OCI-LY3 (cell line): Measurements from ENCODE around the gene SUSD4.

Source experiments
- H2AFZ ChIP-seq: fragments of 200-600, 300-600 bp; shearing (Covaris generic); 2 replicates; pipeline ENCODE4 v1.6.0; 2014; ENCODE audit warnings: antibody characterized with exemption, low read depth, low read length
- H3K27ac ChIP-seq: fragments of 200-600, 300-600 bp; sonication (generic); 2 replicates; pipeline ENCODE4 v1.5.1; 2014; ENCODE audit warnings: mild to moderate bottlenecking, low read length, moderate library complexity, mixed read lengths
- H3K27me3 ChIP-seq: fragments of 200-600, 300-600 bp; sonication (generic); 2 replicates; pipeline ENCODE4 v1.6.1; 2014; ENCODE audit warnings: low read depth, low read length, mixed read lengths
- H3K36me3 ChIP-seq: fragments of 200-600, 300-600 bp; sonication (generic); replicated peaks from 2 replicates; pipeline ENCODE3; 2014; ENCODE audit warnings: low read depth, low read length, mixed read lengths
- H3K4me1 ChIP-seq: fragments of 300-600, 200-600 bp; sonication (generic); 2 replicates; pipeline ENCODE4 v1.6.1; 2014; ENCODE audit warnings: low read length, mixed read lengths
- H3K4me2 ChIP-seq: fragments of 200-600, 300-600 bp; sonication (generic); 2 replicates; pipeline ENCODE4 v1.6.1; 2014; ENCODE audit warnings: low read length, mixed read lengths
- H3K4me3 ChIP-seq: fragments of 300-600, 200-600 bp; sonication (generic); 2 replicates; pipeline ENCODE4 v1.5.1; 2014; ENCODE audit warnings: antibody characterized with exemption, mild to moderate bottlenecking, low read length, moderate library complexity
- H3K79me2 ChIP-seq: fragments of 300-600, 200-600 bp; shearing (Covaris generic); 2 replicates; pipeline ENCODE4 v1.6.1; 2014; ENCODE audit warnings: mild to moderate bottlenecking, low read length, mixed read lengths
- H3K9ac ChIP-seq: fragments of 300-600, 200-600 bp; shearing (Covaris generic); 2 replicates; pipeline ENCODE4 v1.6.0; 2014; ENCODE audit warnings: mild to moderate bottlenecking, low read length, moderate library complexity
- H3K9me3 ChIP-seq: fragments of 200-600, 300-600 bp; shearing (Covaris generic); 2 replicates; pipeline ENCODE4 v1.6.1; 2014; ENCODE audit warnings: low read length, mixed read lengths; ENCODE audit not compliant: insufficient read depth
- H4K20me1 ChIP-seq: fragments of 200-600, 300-600 bp; sonication (generic); 2 replicates; pipeline ENCODE4 v1.6.1; 2016; ENCODE audit warnings: low read length, mixed read lengths; ENCODE audit not compliant: insufficient read depth
- CTCF ChIP-seq: fragments of 200-600, 300-600 bp; sonication (generic); IDR thresholded peaks from 2 replicates; pipeline ENCODE4 v1.5.1; 2014; ENCODE audit warnings: antibody characterized with exemption, low read length, low read depth
- EZH2phosphoT487 ChIP-seq: fragments of 200-600 bp; shearing (Covaris generic); IDR thresholded peaks from 2 replicates; pipeline ENCODE4 v1.6.1; 2018; ENCODE audit warnings: antibody characterized with exemption, mixed run types, low read depth

Gene SUSD4

GRCh38 chr1:223299553-223299952 lies 64.4 kb downstream of the SUSD4 start:
- Histone ChIP-seq H4K20me1 (no peaks in the 10 kb centered on the region), H3K9ac (no peak overlapping the region), H3K36me3 (no peaks in the 10 kb centered on the region), H3K27me3 (peaks cover 26% of the 10 kb centered on the region), H2AFZ (no peak overlapping the region), H3K79me2 (no peaks in the 10 kb centered on the region), H3K27ac (no peak overlapping the region), H3K4me3 (no peak overlapping the region), H3K9me3 (0 out of 2 replicates have a peak, but pooled peaks cover 3% of the 10 kb centered on the region), H3K4me2 (no peak overlapping the region), H3K4me1 (no peaks in the 10 kb centered on the region)
- TF ChIP-seq CTCF (no peak), EZH2phosphoT487 (no peak)

- no peak overlapping the region for H3K9ac ChIP-seq
- no peaks in the 10 kb centered on the region for H3K36me3 ChIP-seq
- H3K9me3 ChIP-seq = 0 out of 2 replicates have a peak, but pooled peaks cover 3% of the 10 kb centered on the region
- no peak overlapping the region for H3K27ac ChIP-seq
- no peaks in the 10 kb centered on the region for H4K20me1 ChIP-seq
- H2AFZ ChIP-seq = no peak overlapping the region
- no peaks in the 10 kb centered on the region for H3K79me2 ChIP-seq
- no peak overlapping the region for H3K4me3 ChIP-seq
- H3K4me1 ChIP-seq = no peaks in the 10 kb centered on the region
- TF ChIP-seq EZH2phosphoT487 (no peak), CTCF (no peak)
- H3K4me2 ChIP-seq = no peak overlapping the region
- H3K27me3 ChIP-seq = peaks cover 33% of the 10 kb centered on the region
These were observed 65.3 kb downstream of the SUSD4 start for GRCh38 chr1:223298701-223299100.

- Histone ChIP-seq H3K9me3 (0 out of 2 replicates have a peak, but pooled peaks cover 3% of the 10 kb centered on the region), H2AFZ (no peak overlapping the region), H3K27me3 (peaks cover 39% of the 10 kb centered on the region), H3K4me3 (no peak overlapping the region), H3K4me2 (no peak overlapping the region), H3K9ac (no peak overlapping the region), H3K4me1 (no peaks in the 10 kb centered on the region), H3K27ac (no peak overlapping the region), H3K36me3 (no peaks in the 10 kb centered on the region), H3K79me2 (no peaks in the 10 kb centered on the region), H4K20me1 (no peaks in the 10 kb centered on the region)
- TF ChIP-seq EZH2phosphoT487 (no peak), CTCF (no peak)
These were observed 66.2 kb downstream of the SUSD4 start for GRCh38 chr1:223297800-223298199.

- no peak for TF ChIP-seq CTCF
- TF ChIP-seq EZH2phosphoT487 = no peak
- H3K27me3 ChIP-seq = peaks cover 49% of the 10 kb centered on the region
- H3K36me3 ChIP-seq = no peaks in the 10 kb centered on the region
These were observed 72.2 kb downstream of the SUSD4 start for GRCh38 chr1:223291796-223292195.

More at GRCh38 chr1:223291796-223292195, 72.2 kb downstream of the SUSD4 start:
- H3K4me3 ChIP-seq = no peak overlapping the region
- no peaks in the 10 kb centered on the region for H3K4me1 ChIP-seq
- no peak overlapping the region for H3K27ac ChIP-seq
- H2AFZ ChIP-seq = no peak overlapping the region
- H4K20me1 ChIP-seq = no peaks in the 10 kb centered on the region
- no peak overlapping the region for H3K4me2 ChIP-seq
- H3K79me2 ChIP-seq = no peaks in the 10 kb centered on the region
- no peak overlapping the region for H3K9ac ChIP-seq
- no peaks in the 10 kb centered on the region for H3K9me3 ChIP-seq
